CD14-positive monocyte (primary cell): ENCODE measurements around the gene EEF1AKMT3. TPM values are rescaled to one million over a fixed set of nuclear protein-coding genes. Genes with fewer than 3 reads are reported as not detected.

Experiments
- DNase-seq, 3 donors: peaks; one replicate each; pipeline ENCODE4 v3.0.0-alpha.2; 2011 to 2022
- H2AFZ ChIP-seq: 2 replicates; pipeline ENCODE4 v1.6.0; 2012; ENCODE audit warnings: mild to moderate bottlenecking, low read depth, low read length, inconsistent platforms; ENCODE audit not compliant: insufficient read depth, poor library complexity, severe bottlenecking
- H3K27ac ChIP-seq, 2 donors: 1 replicate in 1 of 2; 2 replicates in 1 of 2; pipeline ENCODE4 v1.5.1; 2012 to 2013; ENCODE audit warnings: low read length in 2 of 2, control low read depth in 1 of 2, inconsistent platforms in 1 of 2, low read depth in 1 of 2, mild to moderate bottlenecking in 1 of 2
- H3K27me3 ChIP-seq, 2 donors: one replicate each; pipeline versions ENCODE4 v1.6.0 to v1.6.1; 2011 to 2013; ENCODE audit warnings: low read length in 2 of 2; ENCODE audit not compliant: control insufficient read depth in 2 of 2, insufficient read depth in 2 of 2
- H3K36me3 ChIP-seq, 2 donors: replicated peaks in 1 of 2; 1 replicate in 1 of 2; 2 replicates in 1 of 2; pipeline versions ENCODE4 v1.5.1 to v1.6.1; 2012 to 2013; ENCODE audit warnings: low read length in 2 of 2, control low read depth in 1 of 2, inconsistent platforms in 1 of 2, mild to moderate bottlenecking in 1 of 2; ENCODE audit not compliant: insufficient read depth in 2 of 2, control insufficient read depth in 1 of 2
- H3K4me1 ChIP-seq, 2 donors: 1 replicate in 1 of 2; 2 replicates in 1 of 2; pipeline versions ENCODE4 v1.5.1 to v1.6.1; 2012 to 2013; ENCODE audit warnings: low read length in 2 of 2, control low read depth in 1 of 2, inconsistent platforms in 1 of 2, mild to moderate bottlenecking in 1 of 2, moderate library complexity in 1 of 2; ENCODE audit not compliant: insufficient read depth in 2 of 2, control insufficient read depth in 1 of 2
- H3K4me2 ChIP-seq: replicated peaks from 2 replicates; pipeline ENCODE3; 2012; ENCODE audit warnings: low read length, moderate library complexity, mild to moderate bottlenecking; ENCODE audit not compliant: poor library complexity, severe bottlenecking; ENCODE audit errors: extremely low read depth
- H3K4me3 ChIP-seq, 3 experiments: fragments of 200-600 bp in 1 of 3; sonication (generic) in 1 of 3; replicated peaks in 1 of 3; 1 replicate in 2 of 3; 2 replicates in 1 of 3; pipeline ENCODE4 v1.5.1; 2011 to 2013; ENCODE audit warnings: low read length in 3 of 3, mild to moderate bottlenecking in 3 of 3, control low read depth in 2 of 3, low read depth in 2 of 3, inconsistent platforms in 1 of 3, moderate library complexity in 1 of 3
- H3K79me2 ChIP-seq: 2 replicates; pipeline ENCODE4 v1.6.0; 2012; ENCODE audit warnings: mild to moderate bottlenecking, control low read depth, inconsistent platforms, low read length, moderate library complexity; ENCODE audit not compliant: insufficient read depth
- H3K9ac ChIP-seq: 2 replicates; pipeline ENCODE4 v1.6.0; 2017; ENCODE audit warnings: low read length, mild to moderate bottlenecking; ENCODE audit not compliant: insufficient read depth, poor library complexity, severe bottlenecking
- H3K9me3 ChIP-seq, 2 donors: replicated peaks in 1 of 2; 1 replicate in 1 of 2; 2 replicates in 1 of 2; pipeline versions ENCODE4 v1.5.1 to v1.6.1; 2012 to 2013; ENCODE audit warnings: low read length in 2 of 2, control low read depth in 1 of 2; ENCODE audit not compliant: control insufficient read depth in 1 of 2, insufficient read depth in 1 of 2
- H4K20me1 ChIP-seq: 2 replicates; pipeline ENCODE4 v1.6.0; 2012; ENCODE audit warnings: mild to moderate bottlenecking, low read length, control low read depth, moderate library complexity; ENCODE audit not compliant: insufficient read depth
- H3K27ac Mint-ChIP-seq, 7 donors: one replicate each; pipeline ENCODE4 v1.8.0; 2020; ENCODE audit warnings: mild to moderate bottlenecking in 7 of 7, mixed read lengths in 7 of 7, moderate library complexity in 6 of 7, inconsistent platforms in 2 of 7
- H3K27me3 Mint-ChIP-seq, 3 donors: one replicate each; pipeline ENCODE4 v1.8.0; 2021 to 2022; ENCODE audit warnings: low read depth in 3 of 3, mild to moderate bottlenecking in 3 of 3, mixed read lengths in 3 of 3, moderate library complexity in 3 of 3, inconsistent platforms in 1 of 3
- H3K36me3 Mint-ChIP-seq, 2 donors: one replicate each; pipeline ENCODE4 v1.8.0; 2020; ENCODE audit warnings: mixed read lengths in 2 of 2, inconsistent platforms in 1 of 2, mild to moderate bottlenecking in 1 of 2
- H3K4me1 Mint-ChIP-seq: one replicate; pipeline ENCODE4 v1.8.0; 2020; ENCODE audit warnings: mild to moderate bottlenecking, mixed read lengths
- H3K4me3 Mint-ChIP-seq, 2 donors: one replicate each; pipeline ENCODE4 v1.8.0; 2020; ENCODE audit warnings: mild to moderate bottlenecking in 2 of 2, mixed read lengths in 2 of 2, moderate library complexity in 1 of 2
- H3K9me3 Mint-ChIP-seq, 7 donors: one replicate each; pipeline ENCODE4 v1.8.0; 2020 to 2022; ENCODE audit warnings: mixed read lengths in 7 of 7, mild to moderate bottlenecking in 6 of 7, moderate library complexity in 6 of 7, inconsistent platforms in 2 of 7
- WGBS: methylation state at CpG from one replicate; pipeline ENCODE4 v1.1.5; 2013; ENCODE audit warnings: missing lambda C conversion rate; ENCODE audit not compliant: insufficient coverage; 5-methylcytosine and 5-hydroxymethylcytosine counted together
- intact Hi-C, 2 donors: fragments of 100-400 bp; cut with micrococcal nuclease; formaldehyde crosslinking; loops; one replicate each; pipeline versions ENCODE4 v1.15.0 to v1.15.1; 2023
- polyA plus RNA-seq, 3 donors: library from polyadenylated mRNA; depleted of rRNA in 1 of 3; unstranded in 2 of 3; stranded (reverse) in 1 of 3; fragments of 300-500 nt in 2 of 3; fragments of >200 nt in 1 of 3; fragmentation: Illumina TruSeq in 2 of 3; gene quantifications; 1 replicate in 2 of 3; 2 replicates in 1 of 3; pipeline ENCODE4 v1.2.3, GENCODE V29; 2012 to 2021
- TF ChIP-seq, protein P1 (sequence below): fragments of 200-600 bp; IDR thresholded peaks from one replicate; pipeline ENCODE4 v1.8.0; 2022; ENCODE audit warnings: antibody characterized with exemption, mild to moderate bottlenecking

Gene EEF1AKMT3
- polyA plus RNA-seq, 3 donors, result 3.4 to 4.2 (median 3.4) TPM

DNA sequence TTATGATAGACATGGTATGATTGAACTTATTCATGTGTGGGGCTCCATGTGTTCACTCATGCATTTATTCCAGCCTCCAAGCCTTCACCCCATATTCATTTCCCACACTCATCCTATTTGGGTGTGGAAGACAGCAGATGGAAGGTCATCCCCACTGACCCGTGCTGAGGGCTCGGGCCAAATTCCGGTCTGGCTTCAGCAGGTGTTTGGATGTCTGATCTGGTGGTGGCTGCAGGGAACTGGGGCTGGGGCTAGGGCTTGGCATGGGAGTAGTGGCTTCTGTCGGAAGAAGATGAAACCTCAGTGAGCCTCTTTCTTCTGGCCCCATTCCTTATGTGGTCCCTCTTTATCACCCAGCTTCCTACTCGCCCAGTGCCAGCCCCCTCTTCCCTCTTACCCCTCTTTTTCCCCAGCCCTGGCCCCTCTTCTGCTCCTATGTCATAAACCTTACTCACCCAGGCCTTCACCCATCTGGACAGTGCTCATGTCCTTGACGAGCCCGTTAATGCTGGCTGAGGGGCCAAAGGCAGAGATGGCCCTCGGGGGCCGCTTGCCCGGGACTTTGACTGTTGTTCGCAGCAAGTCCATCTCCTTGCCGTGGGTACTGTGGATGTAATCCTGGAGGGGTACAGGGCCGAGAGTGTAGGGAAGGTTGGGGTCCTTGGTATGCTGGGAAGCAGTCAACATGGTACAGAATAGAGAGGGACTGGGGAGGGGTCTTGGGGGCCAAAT, 41.9 kb upstream of the EEF1AKMT3 start:
- Mint-ChIP-seq H3K4me1 (no peaks in the 10 kb centered on the region), H3K9me3 (peaks cover 0 to 15% (median 12%) of the 10 kb centered on the region in 7 donors), H3K4me3 (no peak overlapping the region), H3K27me3 (peaks cover 0 to 1% (median 0%) of the 10 kb centered on the region in 3 donors), H3K36me3 (peaks cover 69 to 86% of the 10 kb centered on the region in 2 donors), H3K27ac (peak overlapping the region in 1 of 7 donors; percentile 60)
- H3K4me2 ChIP-seq, result no peak overlapping the region
- no peak overlapping the region for H2AFZ ChIP-seq
- TF ChIP-seq, protein P1, sequence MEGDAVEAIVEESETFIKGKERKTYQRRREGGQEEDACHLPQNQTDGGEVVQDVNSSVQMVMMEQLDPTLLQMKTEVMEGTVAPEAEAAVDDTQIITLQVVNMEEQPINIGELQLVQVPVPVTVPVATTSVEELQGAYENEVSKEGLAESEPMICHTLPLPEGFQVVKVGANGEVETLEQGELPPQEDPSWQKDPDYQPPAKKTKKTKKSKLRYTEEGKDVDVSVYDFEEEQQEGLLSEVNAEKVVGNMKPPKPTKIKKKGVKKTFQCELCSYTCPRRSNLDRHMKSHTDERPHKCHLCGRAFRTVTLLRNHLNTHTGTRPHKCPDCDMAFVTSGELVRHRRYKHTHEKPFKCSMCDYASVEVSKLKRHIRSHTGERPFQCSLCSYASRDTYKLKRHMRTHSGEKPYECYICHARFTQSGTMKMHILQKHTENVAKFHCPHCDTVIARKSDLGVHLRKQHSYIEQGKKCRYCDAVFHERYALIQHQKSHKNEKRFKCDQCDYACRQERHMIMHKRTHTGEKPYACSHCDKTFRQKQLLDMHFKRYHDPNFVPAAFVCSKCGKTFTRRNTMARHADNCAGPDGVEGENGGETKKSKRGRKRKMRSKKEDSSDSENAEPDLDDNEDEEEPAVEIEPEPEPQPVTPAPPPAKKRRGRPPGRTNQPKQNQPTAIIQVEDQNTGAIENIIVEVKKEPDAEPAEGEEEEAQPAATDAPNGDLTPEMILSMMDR, result no peak
- H3K4me3 ChIP-seq, result no peak overlapping the region
- H3K9ac ChIP-seq, result no peak overlapping the region
- DNase-seq, result no peak
- H3K27me3 ChIP-seq, result no peaks in the 10 kb centered on the region
- H4K20me1 ChIP-seq, result no peaks in the 10 kb centered on the region
- peaks cover 0 to 14% of the 10 kb centered on the region in 2 donors for H3K9me3 ChIP-seq
- no peaks in the 10 kb centered on the region for H3K79me2 ChIP-seq
- WGBS, result 98% methylated on average over 12 of the region's 13 CpGs
- no peak overlapping the region for H3K27ac ChIP-seq
- H3K36me3 ChIP-seq, result peaks cover 76 to 87% of the 10 kb centered on the region in 2 donors
- H3K4me1 ChIP-seq, result no peaks in the 10 kb centered on the region
- intact Hi-C loops, result no loop called here

DNA sequence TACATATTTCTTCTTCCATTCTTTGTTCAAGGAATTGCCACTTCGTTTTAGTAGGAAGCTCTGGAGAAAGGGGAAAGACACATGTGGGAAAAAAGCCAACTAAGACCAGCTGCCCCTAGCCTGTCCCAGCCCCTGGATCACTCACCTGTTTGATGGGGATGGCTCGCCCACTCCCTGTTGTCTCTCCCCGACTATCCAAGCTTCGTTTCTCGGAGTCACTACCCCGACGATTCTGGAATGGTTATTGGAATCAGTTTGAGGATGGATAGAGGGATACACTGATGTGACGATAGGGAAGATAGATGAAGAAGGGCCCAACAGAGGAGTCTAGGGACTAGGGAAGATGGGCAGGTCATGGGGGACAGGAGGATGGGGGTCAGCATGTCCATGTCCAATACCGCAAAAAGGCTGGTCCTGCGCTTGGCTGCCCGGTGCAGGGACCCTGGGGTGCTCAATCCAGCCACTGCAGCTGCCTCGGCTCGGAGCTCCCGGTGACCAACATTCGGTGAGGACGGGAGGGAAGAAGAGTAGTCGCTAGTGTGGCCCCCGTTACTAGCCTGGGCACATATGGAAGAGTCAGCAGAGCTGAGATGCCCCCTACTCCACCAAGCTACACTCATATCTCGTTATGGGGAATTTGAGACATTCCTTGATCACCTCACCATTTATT, 40.9 kb upstream of the EEF1AKMT3 start:
- H3K9ac ChIP-seq, result no peak overlapping the region
- peaks cover 0 to 1% (median 0%) of the 10 kb centered on the region in 3 donors for H3K27me3 Mint-ChIP-seq
- intact Hi-C loops, result no loop called here
- H3K27ac ChIP-seq, result no peak overlapping the region
- H3K4me1 ChIP-seq, result no peaks in the 10 kb centered on the region
- H3K4me3 Mint-ChIP-seq, result no peak overlapping the region
- no peaks in the 10 kb centered on the region for H4K20me1 ChIP-seq
- H3K9me3 Mint-ChIP-seq, result peaks cover 0 to 9% (median 7%) of the 10 kb centered on the region in 7 donors
- peaks cover 65 to 80% of the 10 kb centered on the region in 2 donors for H3K36me3 Mint-ChIP-seq
- H2AFZ ChIP-seq, result no peak overlapping the region
- H3K79me2 ChIP-seq, result no peaks in the 10 kb centered on the region
- no peak overlapping the region for H3K4me2 ChIP-seq
- no peak for DNase-seq
- TF ChIP-seq, protein P1, result no peak
- no peaks in the 10 kb centered on the region for H3K27me3 ChIP-seq
- no peaks in the 10 kb centered on the region for H3K4me1 Mint-ChIP-seq
- H3K36me3 ChIP-seq, result peaks cover 71 to 81% of the 10 kb centered on the region in 2 donors
- H3K27ac Mint-ChIP-seq, result no peak overlapping the region
- H3K9me3 ChIP-seq, result peaks cover 0 to 9% of the 10 kb centered on the region in 2 donors
- no peak overlapping the region for H3K4me3 ChIP-seq
- 98% methylated on average over 7 of the region's 19 CpGs for WGBS
